Sigmoid colon (tissue), 7 donors: ENCODE results near the gene DNAJB9. TPM values are rescaled to one million over a fixed set of nuclear protein-coding genes. Genes with fewer than 3 reads are reported as not detected.

Experiments used
- DNase-seq: peaks from one replicate; pipeline ENCODE4 v3.0.0-alpha.2; 2019
- H3K27ac ChIP-seq, 4 donors: fragments of 200-600 bp; sonication (generic); one replicate each; pipeline ENCODE4 v1.5.1; 2016 to 2019; ENCODE audit warnings: mild to moderate bottlenecking in 1 of 4
- H3K27me3 ChIP-seq, 3 donors: fragments of 200-600 bp; sonication (generic); one replicate each; pipeline ENCODE4 v1.5.1; 2019; ENCODE audit warnings: mild to moderate bottlenecking in 1 of 3
- H3K36me3 ChIP-seq, 4 donors: fragments of 200-600 bp; sonication (generic); one replicate each; pipeline ENCODE4 v1.5.1; 2016 to 2019
- H3K4me1 ChIP-seq, 4 donors: fragments of 200-600 bp; sonication (generic); one replicate each; pipeline ENCODE4 v1.5.1; 2017 to 2019
- H3K4me3 ChIP-seq, 4 donors: fragments of 200-600 bp; sonication (generic); one replicate each; pipeline ENCODE4 v1.5.1; 2017 to 2019; ENCODE audit warnings: mild to moderate bottlenecking in 2 of 4, moderate library complexity in 1 of 4
- H3K9me3 ChIP-seq, 4 donors: fragments of 200-600 bp in 3 of 4; sonication (generic) in 3 of 4; one replicate each; pipeline versions ENCODE4 v1.5.1 to v1.6.1; 2013 to 2019
- CTCF ChIP-seq, 4 experiments: fragments of 450-650 bp in 3 of 4; fragments of 200-600 bp in 1 of 4; IDR thresholded peaks; one replicate each; pipeline ENCODE4 v1.5.1; 2016 to 2019; ENCODE audit warnings: antibody characterized with exemption in 4 of 4, mild to moderate bottlenecking in 3 of 4, moderate library complexity in 2 of 4
- EP300 ChIP-seq, 4 donors: sonication (generic); formaldehyde crosslinking; IDR thresholded peaks; one replicate each; pipeline ENCODE4 v1.6.1; 2017; ENCODE audit warnings: antibody characterized with exemption in 4 of 4
- POLR2A ChIP-seq, 2 donors: fragments of 450-650 bp; IDR thresholded peaks; one replicate each; pipeline ENCODE4 v1.6.1; 2016; ENCODE audit warnings: antibody characterized with exemption in 2 of 2, mild to moderate bottlenecking in 2 of 2, moderate library complexity in 2 of 2
- POLR2AphosphoS5 ChIP-seq, 4 donors: sonication (generic); formaldehyde crosslinking; IDR thresholded peaks; one replicate each; pipeline ENCODE4 v1.6.1; 2017; ENCODE audit warnings: antibody characterized with exemption in 4 of 4
- WGBS, 2 donors: extraction: QIAGEN DNeasy Blood & Tissue Kit; methylation state at CpG; one replicate each; pipeline ENCODE4 v1.1.7; 2013; 5-methylcytosine and 5-hydroxymethylcytosine counted together
- intact Hi-C: fragments of 100-400 bp; cut with DNase I; formaldehyde crosslinking; loops from one replicate; pipeline ENCODE4 v1.15.1; 2023
- polyA plus RNA-seq, 3 donors: library from polyadenylated mRNA; stranded (reverse); fragments of 200-250 nt; gene quantifications; one replicate each; pipeline ENCODE4 v1.2.3, GENCODE V29; 2013
- total RNA-seq, 4 donors: library from RNA; depleted of rRNA; stranded (reverse); fragments of >200 nt; gene quantifications; one replicate each; pipeline ENCODE4 v1.1.0, GENCODE V29; 2016
- donor health status: healthy with polysubstance abuse.
- donor health status: Bipolar disorder and iron deficiency.
- donor health status: healthy.

DNAJB9 gene
- total and polyA plus RNA-seq, 7 donors = 7.8 to 44.3 (median 17.2) TPM

GRCh38 chr7:108528183-108528712 lies 41.4 kb upstream of the DNAJB9 start:
- H3K36me3 ChIP-seq = no peaks in the 10 kb centered on the region
- no peak overlapping the region for H3K4me3 ChIP-seq
- no peaks in the 10 kb centered on the region for H3K9me3 ChIP-seq
- no peak for DNase-seq
- peaks cover 0 to 24% (median 19%) of the 10 kb centered on the region in 4 donors for H3K4me1 ChIP-seq
- H3K27me3 ChIP-seq = no peaks in the 10 kb centered on the region
- TF ChIP-seq POLR2AphosphoS5 (IDR thresholded peaks at IDR 0.05) (no peak), EP300 (IDR thresholded peaks at IDR 0.05) (no peak), POLR2A (IDR thresholded peaks at IDR 0.05) (no peak), CTCF (IDR thresholded peaks at IDR 0.05) (no peak)
- intact Hi-C loops = loop anchor here (10.0 kb wide), 1 partner anchor 633 kb away; the partner anchor contains the start of gene DLD
- 21 to 72% methylated on average over 6 of the region's 6 CpGs for WGBS, 2 donors
- no peak overlapping the region for H3K27ac ChIP-seq

- intact Hi-C loops = loop anchor here (10.0 kb wide), 1 partner anchor 635 kb away; the partner anchor contains the start of gene DLD
- 26 to 61% methylated on average over 3 of the region's 3 CpGs for whole genome bisulfite sequencing, 2 donors
Measured at GRCh38 chr7:108529341-108529740, 40.3 kb upstream of the DNAJB9 start.

GRCh38 chr7:108533712-108534111 lies 36.0 kb upstream of the DNAJB9 start:
- Histone ChIP-seq H3K4me1 (no peaks in the 10 kb centered on the region), H3K36me3 (no peaks in the 10 kb centered on the region), H3K27ac (no peak overlapping the region), H3K9me3 (no peaks in the 10 kb centered on the region), H3K4me3 (no peak overlapping the region), H3K27me3 (no peaks in the 10 kb centered on the region)
- TF ChIP-seq POLR2A (IDR thresholded peaks at IDR 0.05) (no peak), CTCF (IDR thresholded peaks at IDR 0.05) (no peak), EP300 (IDR thresholded peaks at IDR 0.05) (no peak), POLR2AphosphoS5 (IDR thresholded peaks at IDR 0.05) (no peak)
- DNase-seq = no peak
- intact Hi-C loops = no loop called here
- WGBS, 2 donors = 95 to 98% methylated on average over 3 of the region's 3 CpGs

More at GRCh38 chr7:108529341-108529740, 40.3 kb upstream of the DNAJB9 start:
- Histone ChIP-seq H3K4me1 (peaks cover 0 to 14% (median 8%) of the 10 kb centered on the region in 4 donors), H3K36me3 (no peaks in the 10 kb centered on the region), H3K27me3 (no peaks in the 10 kb centered on the region), H3K9me3 (no peaks in the 10 kb centered on the region), H3K27ac (no peak overlapping the region), H3K4me3 (no peak overlapping the region)
- TF ChIP-seq CTCF (IDR thresholded peaks at IDR 0.05) = no peak
- TF ChIP-seq EP300 (IDR thresholded peaks at IDR 0.05) = no peak
- TF ChIP-seq POLR2AphosphoS5 (IDR thresholded peaks at IDR 0.05) = no peak
- no peak for TF ChIP-seq POLR2A (IDR thresholded peaks at IDR 0.05)
- no peak for DNase-seq

- Histone ChIP-seq H3K4me1 (no peaks in the 10 kb centered on the region), H3K4me3 (no peak overlapping the region), H3K27ac (no peak overlapping the region), H3K36me3 (no peaks in the 10 kb centered on the region), H3K27me3 (no peaks in the 10 kb centered on the region), H3K9me3 (no peaks in the 10 kb centered on the region)
- no peak for TF ChIP-seq POLR2A (IDR thresholded peaks at IDR 0.05)
- no peak for TF ChIP-seq POLR2AphosphoS5 (IDR thresholded peaks at IDR 0.05)
- TF ChIP-seq EP300 (IDR thresholded peaks at IDR 0.05) = no peak
- TF ChIP-seq CTCF (IDR thresholded peaks at IDR 0.05) = no peak
- intact Hi-C loops = no loop called here
- DNase-seq = no peak
- 64% methylated on average over 5 of the region's 5 CpGs for WGBS, 2 donors
Measured at GRCh38 chr7:108535257-108535656, 34.4 kb upstream of the DNAJB9 start.

- Histone ChIP-seq H3K9me3 (no peaks in the 10 kb centered on the region), H3K4me3 (no peak overlapping the region), H3K27ac (no peak overlapping the region), H3K27me3 (no peaks in the 10 kb centered on the region), H3K4me1 (no peaks in the 10 kb centered on the region), H3K36me3 (no peaks in the 10 kb centered on the region)
- DNase-seq = no peak
- intact Hi-C loops = no loop called here
- no peak for TF ChIP-seq CTCF (IDR thresholded peaks at IDR 0.05)
- TF ChIP-seq POLR2AphosphoS5 (IDR thresholded peaks at IDR 0.05) = no peak
- TF ChIP-seq POLR2A (IDR thresholded peaks at IDR 0.05) = no peak
- no peak for TF ChIP-seq EP300 (IDR thresholded peaks at IDR 0.05)
- 43 to 78% methylated on average over 1 of the region's 1 CpG for WGBS, 2 donors
Measured at GRCh38 chr7:108535744-108536143, 33.9 kb upstream of the DNAJB9 start.
